Measurements from ENCODE around the gene BORCS5. TPM values are rescaled to one million over a fixed set of nuclear protein-coding genes. Genes with fewer than 3 reads are reported as not detected.
"Not testable (repeated sequence)": the region's sequence is repeated elsewhere in the genome, so short reads cannot be mapped to it uniquely, and the experiment has no call there.

The BORCS5 gene
- total RNA-seq, 1 experiment from 2014 or later, result 6.4 TPM

DNA sequence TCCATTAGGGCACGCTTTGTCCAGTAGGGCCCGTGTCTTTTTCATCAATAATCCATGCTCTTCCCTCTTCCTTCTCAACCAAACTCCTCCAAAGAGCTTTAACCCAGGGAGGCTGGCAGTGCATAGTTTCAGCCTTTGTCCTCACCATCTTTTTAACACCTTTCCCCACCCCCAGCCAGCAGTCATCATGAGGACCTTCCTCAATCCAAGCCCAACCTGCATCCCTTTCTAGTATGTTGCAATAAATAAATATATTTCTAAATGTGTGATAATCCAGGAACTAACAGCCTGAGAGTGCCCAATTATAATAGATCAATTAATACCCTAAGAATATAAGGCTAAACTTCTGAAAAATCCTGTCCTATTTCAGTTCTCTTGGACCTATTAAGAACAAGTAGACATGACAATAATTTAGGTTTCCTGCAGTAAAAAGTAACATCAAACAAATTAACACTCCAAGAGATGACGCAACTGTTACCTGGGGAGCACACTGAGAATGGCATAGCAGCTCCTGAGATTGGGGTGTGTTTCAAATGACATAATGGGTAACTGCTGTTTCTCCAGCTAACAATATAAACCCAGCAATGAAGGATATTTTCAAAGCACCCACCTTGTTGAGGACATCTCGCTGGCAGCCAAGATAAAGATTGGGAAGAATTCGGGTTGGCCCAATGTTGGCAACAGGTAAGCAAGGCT, 143.2 kb downstream of the BORCS5 start:
- no peak for DNase-seq
- Histone ChIP-seq H3K4me2 (ENCODE audit: low read depth, low read length, poor library complexity, severe bottlenecking) (no peak overlapping the region), H3K9me3 (ENCODE audit: low read length) (no peaks in the 10 kb centered on the region), H3K36me3 (ENCODE audit: insufficient read depth, low read length) (no peaks in the 10 kb centered on the region), H4K20me1 (ENCODE audit: insufficient read depth, low read depth, low read length) (no peaks in the 10 kb centered on the region), H3K4me1 (ENCODE audit: low read length) (no peaks in the 10 kb centered on the region), H3K9me2 (replicated peaks; ENCODE audit: insufficient read depth, low read length) (no peaks in the 10 kb centered on the region), H3K4me3 (ENCODE audit: low read length) (no peak overlapping the region), H3K27ac (ENCODE audit: low read length) (no peak overlapping the region), H3K9ac (ENCODE audit: low read length) (no peak overlapping the region), H3K79me2 (ENCODE audit: low read length) (no peaks in the 10 kb centered on the region), H3K27me3 (ENCODE audit: low read length) (no peaks in the 10 kb centered on the region), H2AFZ (ENCODE audit: low read length) (no peak overlapping the region)

DNA sequence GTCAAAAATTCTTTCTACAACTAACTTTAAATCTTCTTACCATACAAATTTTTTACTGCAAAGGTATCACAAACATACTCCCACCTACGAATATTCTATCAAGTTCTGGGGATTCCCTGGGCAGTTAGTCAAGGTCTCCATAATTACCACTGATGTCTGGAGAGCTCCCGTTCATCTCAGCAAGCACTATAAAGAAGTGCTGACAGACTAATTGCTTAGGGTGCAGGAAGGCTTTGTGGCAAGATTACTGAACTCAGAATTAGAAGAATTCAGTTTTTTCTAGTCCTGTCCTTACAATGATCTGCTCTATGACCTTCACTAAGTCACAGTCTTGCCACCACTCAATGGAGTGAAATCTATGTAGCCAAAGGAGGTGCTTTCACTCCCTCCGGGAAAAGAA, 144.2 kb downstream of the BORCS5 start:
- Histone ChIP-seq H3K4me1 (ENCODE audit: low read length) (no peaks in the 10 kb centered on the region), H2AFZ (ENCODE audit: low read length) (no peak overlapping the region), H4K20me1 (ENCODE audit: insufficient read depth, low read depth, low read length) (no peaks in the 10 kb centered on the region), H3K27me3 (ENCODE audit: low read length) (no peaks in the 10 kb centered on the region), H3K27ac (ENCODE audit: low read length) (no peak overlapping the region), H3K4me2 (ENCODE audit: low read depth, low read length, poor library complexity, severe bottlenecking) (no peak overlapping the region), H3K4me3 (ENCODE audit: low read length) (no peak overlapping the region), H3K9me3 (ENCODE audit: low read length) (no peaks in the 10 kb centered on the region), H3K79me2 (ENCODE audit: low read length) (no peaks in the 10 kb centered on the region), H3K9me2 (replicated peaks; ENCODE audit: insufficient read depth, low read length) (no peaks in the 10 kb centered on the region), H3K9ac (ENCODE audit: low read length) (no peak overlapping the region), H3K36me3 (ENCODE audit: insufficient read depth, low read length) (no peaks in the 10 kb centered on the region)
- DNase-seq, result no peak

DNA sequence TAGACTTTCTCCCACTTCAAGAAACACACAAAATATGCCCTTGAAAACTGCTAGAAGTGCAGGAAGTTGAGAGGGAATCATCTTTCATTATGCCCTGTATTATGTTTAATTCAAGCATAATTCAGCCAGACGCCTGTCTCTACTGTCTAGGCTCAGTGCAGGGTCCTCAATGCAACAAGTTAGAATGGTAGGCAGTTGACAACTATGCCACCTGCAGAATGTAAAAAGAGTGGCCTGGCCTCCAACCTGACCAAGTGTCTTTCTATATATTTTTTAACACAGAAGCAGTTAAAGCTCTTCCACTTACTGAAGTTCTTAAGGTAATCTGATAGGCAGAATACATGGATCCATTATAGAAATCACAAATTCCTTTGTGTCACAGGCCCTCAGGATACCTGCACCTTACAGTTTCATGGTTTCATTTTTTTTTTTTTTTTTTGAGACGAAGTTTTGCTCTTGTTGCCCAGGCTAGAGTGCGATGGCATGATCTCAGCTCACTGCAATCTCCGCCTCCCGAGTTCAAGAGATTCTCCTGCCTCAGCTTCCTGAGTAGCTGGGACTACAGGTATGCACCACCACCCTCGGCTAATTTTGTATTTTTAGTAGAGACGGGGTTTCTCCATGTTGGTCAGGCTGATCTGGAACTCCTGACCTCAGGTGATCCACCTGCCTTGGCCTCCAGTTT, 145.4 kb downstream of the BORCS5 start:
- DNase-seq; H3K4me1 ChIP-seq (ENCODE audit: low read length); H3K4me3 ChIP-seq (ENCODE audit: low read length): not testable (repeated sequence)

DNA sequence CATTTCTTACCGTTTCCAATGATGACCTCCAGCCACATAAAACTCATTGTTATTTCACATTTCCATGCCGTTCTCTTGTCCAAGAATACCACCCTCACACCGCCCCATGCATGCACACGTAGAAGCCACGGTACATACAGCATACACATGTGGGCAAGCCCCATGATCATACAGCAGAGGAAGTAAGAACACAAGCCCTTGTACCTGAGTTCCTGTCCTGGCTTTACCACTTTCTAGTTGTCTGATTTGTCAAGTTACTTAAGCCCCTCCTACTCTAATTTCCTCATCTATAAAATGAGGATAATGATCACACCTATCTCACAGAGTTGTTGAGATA, 145.9 kb downstream of the BORCS5 start:
- Histone ChIP-seq H3K9ac (ENCODE audit: low read length) (no peak overlapping the region), H3K9me3 (ENCODE audit: low read length) (no peaks in the 10 kb centered on the region), H3K4me1 (ENCODE audit: low read length) (no peaks in the 10 kb centered on the region), H3K4me2 (ENCODE audit: low read depth, low read length, poor library complexity, severe bottlenecking) (no peak overlapping the region), H4K20me1 (ENCODE audit: insufficient read depth, low read depth, low read length) (no peaks in the 10 kb centered on the region), H3K9me2 (replicated peaks; ENCODE audit: insufficient read depth, low read length) (no peaks in the 10 kb centered on the region), H3K36me3 (ENCODE audit: insufficient read depth, low read length) (no peaks in the 10 kb centered on the region), H3K79me2 (ENCODE audit: low read length) (no peaks in the 10 kb centered on the region), H3K27me3 (ENCODE audit: low read length) (no peaks in the 10 kb centered on the region), H3K27ac (ENCODE audit: low read length) (no peak overlapping the region), H3K4me3 (ENCODE audit: low read length) (no peak overlapping the region), H2AFZ (ENCODE audit: low read length) (no peak overlapping the region)
- no peak for DNase-seq

More for the DNA sequence above, 145.4 kb downstream of the BORCS5 start:
- H3K9me2 ChIP-seq (replicated peaks; ENCODE audit: insufficient read depth, low read length); H3K27ac ChIP-seq (ENCODE audit: low read length); H3K9me3 ChIP-seq (ENCODE audit: low read length); H3K9ac ChIP-seq (ENCODE audit: low read length); H3K27me3 ChIP-seq (ENCODE audit: low read length); H4K20me1 ChIP-seq (ENCODE audit: insufficient read depth, low read depth, low read length); H3K79me2 ChIP-seq (ENCODE audit: low read length); H3K36me3 ChIP-seq (ENCODE audit: insufficient read depth, low read length); H3K4me2 ChIP-seq (ENCODE audit: low read depth, low read length, poor library complexity, severe bottlenecking); H2AFZ ChIP-seq (ENCODE audit: low read length): not testable (repeated sequence)

DNA sequence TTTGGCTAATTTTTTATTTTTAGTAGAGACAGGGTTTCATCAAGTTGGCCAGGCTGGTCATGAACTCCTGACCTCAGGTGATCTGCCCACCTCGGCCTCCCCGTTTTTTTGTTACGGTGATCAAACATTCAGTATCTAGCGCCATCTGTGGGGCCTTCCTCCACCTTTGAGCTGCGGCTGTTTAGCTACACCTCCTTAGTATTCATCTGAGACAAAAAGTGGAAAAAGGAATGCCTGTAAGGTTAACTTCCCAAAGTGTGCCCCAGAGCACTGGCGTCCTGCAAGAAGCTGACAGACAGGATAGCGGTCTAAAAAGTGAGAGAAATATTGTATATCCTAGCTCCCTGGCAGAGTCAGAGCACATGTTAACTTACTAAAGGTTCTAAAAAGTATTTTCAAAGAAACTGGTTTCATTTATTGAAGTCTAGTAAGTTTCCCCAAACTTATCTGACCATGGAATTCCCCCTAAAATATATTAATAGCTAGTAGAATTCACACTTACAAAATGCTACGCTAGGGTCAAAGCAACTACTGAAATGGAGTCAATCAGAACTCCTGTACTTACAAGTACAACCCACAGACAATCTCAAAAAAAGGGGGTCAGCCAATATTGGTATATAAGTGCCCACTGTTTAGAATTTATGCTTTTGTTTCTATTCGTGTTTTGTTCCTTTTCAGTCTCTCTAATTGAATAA, 146.7 kb downstream of the BORCS5 start:
- H3K27ac ChIP-seq (ENCODE audit: low read length), result no peak overlapping the region
- H2AFZ ChIP-seq (ENCODE audit: low read length), result no peak overlapping the region
- no peaks in the 10 kb centered on the region for H3K9me2 ChIP-seq (replicated peaks; ENCODE audit: insufficient read depth, low read length)
- no peaks in the 10 kb centered on the region for H4K20me1 ChIP-seq (ENCODE audit: insufficient read depth, low read depth, low read length)
- DNase-seq, result no peak
- no peak overlapping the region for H3K9ac ChIP-seq (ENCODE audit: low read length)
- H3K36me3 ChIP-seq (ENCODE audit: insufficient read depth, low read length), result no peaks in the 10 kb centered on the region
- no peaks in the 10 kb centered on the region for H3K9me3 ChIP-seq (ENCODE audit: low read length)
- no peaks in the 10 kb centered on the region for H3K4me1 ChIP-seq (ENCODE audit: low read length)
- no peaks in the 10 kb centered on the region for H3K27me3 ChIP-seq (ENCODE audit: low read length)
- no peak overlapping the region for H3K4me2 ChIP-seq (ENCODE audit: low read depth, low read length, poor library complexity, severe bottlenecking)
- no peak overlapping the region for H3K4me3 ChIP-seq (ENCODE audit: low read length)
- no peaks in the 10 kb centered on the region for H3K79me2 ChIP-seq (ENCODE audit: low read length)

DNA sequence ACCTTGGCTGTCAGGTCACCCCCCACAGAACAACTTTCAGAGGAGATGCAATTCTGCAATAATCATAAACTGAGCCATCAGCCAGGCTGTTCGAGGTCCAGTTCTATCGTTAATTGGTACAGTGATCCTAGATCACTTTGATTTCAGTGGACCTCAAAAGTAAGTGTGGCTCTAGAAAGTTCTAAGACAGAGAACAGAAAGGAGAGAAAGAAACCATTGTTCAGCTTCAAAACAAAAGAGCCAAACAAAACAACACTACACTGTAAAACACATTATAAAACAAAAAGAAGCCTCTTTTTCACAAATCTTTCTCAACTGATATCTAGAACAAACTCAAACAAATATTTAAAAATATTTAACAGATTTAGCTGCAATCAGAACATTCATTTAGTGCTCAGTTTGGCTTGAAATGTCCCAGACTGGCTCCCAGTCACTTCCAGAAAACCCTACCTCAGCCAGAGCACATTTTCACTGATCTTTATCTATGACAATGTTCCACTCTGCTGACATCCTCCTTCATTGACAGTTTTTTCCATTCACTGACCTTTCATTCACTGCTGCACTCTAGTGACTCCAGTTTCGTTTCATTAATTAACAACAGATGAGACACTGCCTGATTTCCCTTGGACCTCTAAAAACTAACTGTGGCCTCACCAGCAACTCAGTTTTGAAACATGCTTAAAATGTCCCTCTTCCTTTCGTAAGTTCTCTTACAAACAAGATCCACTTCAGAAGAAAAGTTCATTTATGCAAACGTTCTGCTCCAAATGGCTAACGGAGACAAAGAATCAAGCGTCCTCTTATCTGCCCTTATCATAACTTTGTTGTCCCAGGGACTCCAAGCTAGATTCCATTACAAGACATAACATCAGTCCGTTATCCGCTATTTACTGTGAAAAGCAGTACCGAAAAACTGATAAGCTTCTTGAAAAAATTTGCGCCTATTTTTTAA, 148.9 kb downstream of the BORCS5 start:
- Histone ChIP-seq H3K9ac (ENCODE audit: low read length) (no peak overlapping the region), H3K27ac (ENCODE audit: low read length) (no peak overlapping the region)

DNA sequence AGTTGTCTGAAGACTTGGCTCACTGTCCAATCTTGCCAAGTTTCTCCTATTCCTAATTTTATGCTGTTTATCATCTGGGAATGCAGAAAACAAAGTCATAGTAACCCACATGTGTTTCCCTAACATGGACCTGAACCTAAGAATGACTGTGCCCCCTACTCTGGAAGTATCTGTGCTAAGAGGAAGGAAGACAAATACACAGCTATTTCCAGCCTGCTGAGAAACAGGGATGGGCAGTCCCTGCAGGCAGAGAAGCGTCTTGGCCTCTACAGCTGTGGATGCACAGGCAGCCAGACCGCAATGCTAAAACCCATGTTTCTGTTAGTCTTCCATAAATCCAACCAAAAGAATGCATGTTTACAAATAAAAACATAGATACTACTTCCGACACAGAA, 149.6 kb downstream of the BORCS5 start:
- H2AFZ ChIP-seq (ENCODE audit: low read length), result no peak overlapping the region
- H3K36me3 ChIP-seq (ENCODE audit: insufficient read depth, low read length), result no peaks in the 10 kb centered on the region
- no peaks in the 10 kb centered on the region for H3K79me2 ChIP-seq (ENCODE audit: low read length)
- H3K4me1 ChIP-seq (ENCODE audit: low read length), result no peaks in the 10 kb centered on the region
- no peak overlapping the region for H3K27ac ChIP-seq (ENCODE audit: low read length)
- no peaks in the 10 kb centered on the region for H3K9me2 ChIP-seq (replicated peaks; ENCODE audit: insufficient read depth, low read length)
- H3K4me3 ChIP-seq (ENCODE audit: low read length), result no peak overlapping the region
- no peaks in the 10 kb centered on the region for H4K20me1 ChIP-seq (ENCODE audit: insufficient read depth, low read depth, low read length)
- no peaks in the 10 kb centered on the region for H3K27me3 ChIP-seq (ENCODE audit: low read length)
- no peak overlapping the region for H3K4me2 ChIP-seq (ENCODE audit: low read depth, low read length, poor library complexity, severe bottlenecking)
- H3K9me3 ChIP-seq (ENCODE audit: low read length), result no peaks in the 10 kb centered on the region
- no peak for DNase-seq
- no peak overlapping the region for H3K9ac ChIP-seq (ENCODE audit: low read length)

More for the DNA sequence above, 148.9 kb downstream of the BORCS5 start:
- H2AFZ ChIP-seq (ENCODE audit: low read length), result no peak overlapping the region
- H3K27me3 ChIP-seq (ENCODE audit: low read length), result no peaks in the 10 kb centered on the region
- no peak overlapping the region for H3K4me2 ChIP-seq (ENCODE audit: low read depth, low read length, poor library complexity, severe bottlenecking)
- H3K9me2 ChIP-seq (replicated peaks; ENCODE audit: insufficient read depth, low read length), result no peaks in the 10 kb centered on the region
- H3K79me2 ChIP-seq (ENCODE audit: low read length), result no peaks in the 10 kb centered on the region
- H3K4me3 ChIP-seq (ENCODE audit: low read length), result no peak overlapping the region
- H3K4me1 ChIP-seq (ENCODE audit: low read length), result no peaks in the 10 kb centered on the region
- no peak for DNase-seq
- H3K36me3 ChIP-seq (ENCODE audit: insufficient read depth, low read length), result no peaks in the 10 kb centered on the region
- H3K9me3 ChIP-seq (ENCODE audit: low read length), result no peaks in the 10 kb centered on the region
- no peaks in the 10 kb centered on the region for H4K20me1 ChIP-seq (ENCODE audit: insufficient read depth, low read depth, low read length)

DNA sequence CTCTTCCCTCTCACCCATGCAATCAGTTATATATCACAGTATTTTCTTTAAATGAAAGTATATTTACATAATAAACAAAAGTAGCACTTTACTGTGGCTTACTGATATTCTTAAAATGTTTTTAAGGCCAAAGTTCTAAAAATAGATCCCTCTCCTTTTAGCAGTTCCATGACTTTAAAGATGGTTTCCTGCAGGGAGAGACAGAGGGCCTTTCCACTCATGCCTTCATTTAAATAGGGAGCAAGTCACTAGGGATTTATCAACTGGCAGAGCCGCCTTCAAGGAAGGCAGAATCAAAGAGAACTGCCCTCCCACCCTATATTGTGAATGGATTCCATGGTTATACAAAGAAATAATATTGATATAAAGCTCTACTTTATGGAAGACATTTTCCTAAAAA, 150.2 kb downstream of the BORCS5 start:
- Histone ChIP-seq H3K9me3 (ENCODE audit: low read length) (no peaks in the 10 kb centered on the region), H3K4me3 (ENCODE audit: low read length) (no peak overlapping the region)

More for the DNA sequence above, 150.2 kb downstream of the BORCS5 start:
- no peaks in the 10 kb centered on the region for H4K20me1 ChIP-seq (ENCODE audit: insufficient read depth, low read depth, low read length)
- H3K79me2 ChIP-seq (ENCODE audit: low read length), result no peaks in the 10 kb centered on the region
- no peaks in the 10 kb centered on the region for H3K4me1 ChIP-seq (ENCODE audit: low read length)
- H3K36me3 ChIP-seq (ENCODE audit: insufficient read depth, low read length), result no peaks in the 10 kb centered on the region
- no peak overlapping the region for H3K27ac ChIP-seq (ENCODE audit: low read length)
- no peak overlapping the region for H3K4me2 ChIP-seq (ENCODE audit: low read depth, low read length, poor library complexity, severe bottlenecking)
- H3K9me2 ChIP-seq (replicated peaks; ENCODE audit: insufficient read depth, low read length), result no peaks in the 10 kb centered on the region
- DNase-seq, result no peak
- no peak overlapping the region for H2AFZ ChIP-seq (ENCODE audit: low read length)
- H3K27me3 ChIP-seq (ENCODE audit: low read length), result no peaks in the 10 kb centered on the region
- no peak overlapping the region for H3K9ac ChIP-seq (ENCODE audit: low read length)

Data from Karpas-422 (cell line).